CD4-positive, alpha-beta T cell (primary cell): ENCODE results near the gene TSKS. TPM values are rescaled to one million over a fixed set of nuclear protein-coding genes. Genes with fewer than 3 reads are reported as not detected.

Experiments used
- ATAC-seq: fragments of 200-7000 bp; cut with Tn5 transposase; one replicate; pipeline ENCODE4 v1.10.0; 2022; ENCODE audit warnings: mild to moderate bottlenecking; ENCODE audit not compliant: poor library complexity
- CTCF ChIA-PET: fragments of 350-600 bp; sonication (Branson Sonifier 250); formaldehyde crosslinking; loops from one replicate; lab custom pipeline; 2021; ENCODE audit warnings: antibody characterized with exemption, inconsistent platforms; lab: Charles Lee
- POLR2A ChIA-PET: fragments of 350-600 bp; sonication (Branson Sonifier 250); formaldehyde crosslinking; loops from one replicate; lab custom pipeline; 2021; ENCODE audit warnings: antibody characterized with exemption, inconsistent platforms; lab: Charles Lee
- DNase-seq, 14 experiments: peaks; one replicate each; pipeline ENCODE4 v3.0.0-alpha.2; 2013 to 2020; ENCODE audit warnings: mixed read lengths in 2 of 14
- H3K27ac ChIP-seq, 2 donors: one replicate each; pipeline versions ENCODE4 v1.5.1 to v1.7.0; 2013; ENCODE audit warnings: low read length in 2 of 2, low read depth in 1 of 2, mild to moderate bottlenecking in 1 of 2
- H3K27me3 ChIP-seq, 2 experiments: 1 replicate in 1 of 2; 2 replicates in 1 of 2; pipeline versions ENCODE4 v1.6.1 to v1.7.0; 2013; ENCODE audit warnings: low read length in 2 of 2, control low read depth in 1 of 2, mild to moderate bottlenecking in 1 of 2, moderate library complexity in 1 of 2; ENCODE audit not compliant: insufficient read depth in 2 of 2, control insufficient read depth in 1 of 2
- H3K36me3 ChIP-seq: one replicate; pipeline ENCODE4 v1.6.1; 2013; ENCODE audit warnings: low read length, control low read depth; ENCODE audit not compliant: insufficient read depth
- H3K4me1 ChIP-seq: one replicate; pipeline ENCODE4 v1.6.1; 2013; ENCODE audit warnings: low read length, control low read depth; ENCODE audit not compliant: insufficient read depth
- H3K4me3 ChIP-seq: one replicate; pipeline ENCODE4 v1.5.1; 2013; ENCODE audit warnings: mild to moderate bottlenecking, low read length, moderate library complexity
- H3K9me3 ChIP-seq, 2 experiments: 1 replicate in 1 of 2; 2 replicates in 1 of 2; pipeline versions ENCODE4 v1.6.1 to v1.7.0; 2013; ENCODE audit warnings: low read length in 2 of 2, mild to moderate bottlenecking in 2 of 2, control low read depth in 1 of 2, moderate library complexity in 1 of 2; ENCODE audit not compliant: control insufficient read depth in 1 of 2, insufficient read depth in 1 of 2
- H3K27ac Mint-ChIP-seq: one replicate; pipeline ENCODE4 v1.8.0; 2020; ENCODE audit warnings: mixed read lengths
- H3K27me3 Mint-ChIP-seq: one replicate; pipeline ENCODE4 v1.8.0; 2021; ENCODE audit warnings: mixed read lengths
- H3K36me3 Mint-ChIP-seq: one replicate; pipeline ENCODE4 v1.8.0; 2021; ENCODE audit warnings: low read depth, mixed read lengths
- H3K4me1 Mint-ChIP-seq: one replicate; pipeline ENCODE4 v1.8.0; 2021; ENCODE audit warnings: low read depth, mixed read lengths
- H3K4me3 Mint-ChIP-seq: one replicate; pipeline ENCODE4 v1.8.0; 2020; ENCODE audit warnings: mild to moderate bottlenecking, mixed read lengths
- H3K9me3 Mint-ChIP-seq: one replicate; pipeline ENCODE4 v1.8.0; 2020; ENCODE audit warnings: mixed read lengths
- intact Hi-C, 2 experiments: fragments of 100-400 bp; cut with DNase I in 1 of 2; cut with micrococcal nuclease in 1 of 2; formaldehyde crosslinking; loops; one replicate each; pipeline versions ENCODE4 v1.15.1 to v1.9.0; 2023 to 2025; cut with DNase I, micrococcal nuclease
- total RNA-seq, 174 experiments: library from RNA in 2 of 174; stranded (reverse) in 2 of 174; gene quantifications; one replicate each; pipeline ENCODE4 v1.2.3 and lab custom pipeline; 2021 to 2026
- TF ChIP-seq, protein P1 (sequence below): fragments of 200-600 bp; IDR thresholded peaks from one replicate; pipeline ENCODE4 v1.8.0; 2022; ENCODE audit warnings: antibody characterized with exemption, mild to moderate bottlenecking

Gene TSKS
- total RNA-seq, 2 experiments from 2014 or later: 2.1 to 2.9 TPM

DNA sequence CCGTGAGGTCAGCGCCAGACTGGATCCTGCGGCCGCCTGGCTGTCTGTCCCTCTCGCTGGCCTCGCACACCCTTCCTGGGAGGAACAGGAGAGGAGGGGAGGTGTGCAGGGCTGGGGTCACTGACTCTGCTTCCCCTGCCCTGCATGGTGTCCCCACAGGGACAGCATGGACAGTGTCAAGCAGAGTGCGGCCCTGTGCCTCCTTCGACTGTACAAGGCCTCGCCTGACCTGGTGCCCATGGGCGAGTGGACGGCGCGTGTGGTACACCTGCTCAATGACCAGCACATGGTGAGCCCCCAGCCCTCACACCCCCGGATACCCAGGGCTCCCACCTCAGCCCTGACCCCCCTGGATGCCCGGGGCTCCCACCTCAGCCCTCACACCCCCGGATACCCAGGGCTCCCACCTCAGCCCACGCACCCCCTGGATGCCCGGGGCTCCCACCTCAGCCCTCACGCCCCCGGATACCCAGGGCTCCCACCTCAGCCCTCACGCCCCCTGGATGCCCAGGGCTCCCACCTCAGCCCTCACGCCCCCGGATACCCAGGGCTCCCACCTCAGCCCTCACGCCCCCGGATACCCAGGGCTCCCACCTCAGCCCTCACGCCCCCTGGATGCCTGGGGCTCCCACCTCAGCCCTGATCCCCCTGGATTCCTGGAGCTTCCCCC is 28.8 kb upstream of the TSKS start:
- no peaks in the 10 kb centered on the region for H3K4me1 Mint-ChIP-seq
- no peaks in the 10 kb centered on the region for H3K27me3 Mint-ChIP-seq
- ATAC-seq (no peak), DNase-seq (no peak)
- intact Hi-C loops: no loop called here
- H3K9me3 ChIP-seq: no peaks in the 10 kb centered on the region
- no peak overlapping the region for H3K27ac Mint-ChIP-seq
- H3K4me3 Mint-ChIP-seq: no peak overlapping the region
- ChIA-PET CTCF (no interaction called here), POLR2A (no interaction called here)
- TF ChIP-seq, protein P1, sequence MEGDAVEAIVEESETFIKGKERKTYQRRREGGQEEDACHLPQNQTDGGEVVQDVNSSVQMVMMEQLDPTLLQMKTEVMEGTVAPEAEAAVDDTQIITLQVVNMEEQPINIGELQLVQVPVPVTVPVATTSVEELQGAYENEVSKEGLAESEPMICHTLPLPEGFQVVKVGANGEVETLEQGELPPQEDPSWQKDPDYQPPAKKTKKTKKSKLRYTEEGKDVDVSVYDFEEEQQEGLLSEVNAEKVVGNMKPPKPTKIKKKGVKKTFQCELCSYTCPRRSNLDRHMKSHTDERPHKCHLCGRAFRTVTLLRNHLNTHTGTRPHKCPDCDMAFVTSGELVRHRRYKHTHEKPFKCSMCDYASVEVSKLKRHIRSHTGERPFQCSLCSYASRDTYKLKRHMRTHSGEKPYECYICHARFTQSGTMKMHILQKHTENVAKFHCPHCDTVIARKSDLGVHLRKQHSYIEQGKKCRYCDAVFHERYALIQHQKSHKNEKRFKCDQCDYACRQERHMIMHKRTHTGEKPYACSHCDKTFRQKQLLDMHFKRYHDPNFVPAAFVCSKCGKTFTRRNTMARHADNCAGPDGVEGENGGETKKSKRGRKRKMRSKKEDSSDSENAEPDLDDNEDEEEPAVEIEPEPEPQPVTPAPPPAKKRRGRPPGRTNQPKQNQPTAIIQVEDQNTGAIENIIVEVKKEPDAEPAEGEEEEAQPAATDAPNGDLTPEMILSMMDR: no peak
- no peaks in the 10 kb centered on the region for H3K4me1 ChIP-seq
- H3K27ac ChIP-seq: no peak overlapping the region
- no peaks in the 10 kb centered on the region for H3K9me3 Mint-ChIP-seq
- no peaks in the 10 kb centered on the region for H3K27me3 ChIP-seq
- peaks cover 75% of the 10 kb centered on the region for H3K36me3 Mint-ChIP-seq
- no peak overlapping the region for H3K4me3 ChIP-seq
- peaks cover 67% of the 10 kb centered on the region for H3K36me3 ChIP-seq

DNA sequence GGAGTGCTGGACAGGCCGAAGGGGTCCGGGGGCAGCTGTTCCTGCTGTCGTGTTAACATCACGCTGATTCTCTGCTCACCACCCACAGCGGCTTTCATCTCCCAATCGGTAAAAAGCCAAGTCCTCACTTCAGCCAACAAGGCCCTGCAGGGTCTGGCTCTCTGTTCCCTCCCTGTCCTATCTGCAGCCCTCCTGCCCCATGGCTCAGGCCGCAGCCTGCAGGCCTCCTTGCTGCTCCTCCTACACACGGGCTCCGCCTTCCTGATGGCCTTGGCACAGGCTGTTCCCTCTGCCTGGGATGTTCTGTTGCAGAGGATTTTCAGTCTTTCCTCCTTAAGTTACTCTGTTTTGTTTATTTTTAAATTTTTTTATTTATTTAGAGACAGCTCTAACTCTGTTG is 27.8 kb upstream of the TSKS start:
- ChIA-PET CTCF (no interaction called here), POLR2A (no interaction called here)
- no peak for ATAC-seq
- intact Hi-C loops: no loop called here
- Mint-ChIP-seq H3K4me1 (no peaks in the 10 kb centered on the region), H3K27me3 (no peaks in the 10 kb centered on the region), H3K9me3 (no peaks in the 10 kb centered on the region), H3K4me3 (no peak overlapping the region), H3K36me3 (peaks cover 73% of the 10 kb centered on the region), H3K27ac (no peak overlapping the region)
- no peak for DNase-seq
- Histone ChIP-seq H3K4me3 (no peak overlapping the region), H3K9me3 (no peaks in the 10 kb centered on the region), H3K27me3 (no peaks in the 10 kb centered on the region), H3K36me3 (peaks cover 62% of the 10 kb centered on the region), H3K27ac (no peak overlapping the region), H3K4me1 (no peaks in the 10 kb centered on the region)
- TF ChIP-seq, protein P1: no peak

GRCh38 chr19:49788857-49789256 is 25.8 kb upstream of the TSKS start:
- ChIA-PET CTCF (no interaction called here), POLR2A (no interaction called here)
- Histone ChIP-seq H3K27ac (no peak overlapping the region), H3K4me1 (no peaks in the 10 kb centered on the region), H3K36me3 (peaks cover 62% of the 10 kb centered on the region), H3K27me3 (no peaks in the 10 kb centered on the region), H3K4me3 (no peak overlapping the region), H3K9me3 (no peaks in the 10 kb centered on the region)
- Mint-ChIP-seq H3K36me3 (peaks cover 69% of the 10 kb centered on the region), H3K4me1 (no peaks in the 10 kb centered on the region), H3K4me3 (no peak overlapping the region), H3K9me3 (no peaks in the 10 kb centered on the region), H3K27ac (no peak overlapping the region), H3K27me3 (no peaks in the 10 kb centered on the region)
- TF ChIP-seq, protein P1: no peak
- intact Hi-C loops: no loop called here
- no peak for ATAC-seq
- DNase-seq: no peak
